SK-N-MC (cell line): ENCODE measurements around the gene NRXN3.

Source experiments
- EZH2 ChIP-seq: fragments of 200-600 bp; sonication (generic); IDR thresholded peaks from one replicate; pipeline ENCODE4 v1.6.1; 2017; ENCODE audit warnings: antibody characterized with exemption
- POLR2AphosphoS5 ChIP-seq: IDR thresholded peaks from 2 replicates; pipeline ENCODE4 v1.6.1; 2012; ENCODE audit warnings: mild to moderate bottlenecking, low read depth, low read length, borderline replicate concordance

DNA sequence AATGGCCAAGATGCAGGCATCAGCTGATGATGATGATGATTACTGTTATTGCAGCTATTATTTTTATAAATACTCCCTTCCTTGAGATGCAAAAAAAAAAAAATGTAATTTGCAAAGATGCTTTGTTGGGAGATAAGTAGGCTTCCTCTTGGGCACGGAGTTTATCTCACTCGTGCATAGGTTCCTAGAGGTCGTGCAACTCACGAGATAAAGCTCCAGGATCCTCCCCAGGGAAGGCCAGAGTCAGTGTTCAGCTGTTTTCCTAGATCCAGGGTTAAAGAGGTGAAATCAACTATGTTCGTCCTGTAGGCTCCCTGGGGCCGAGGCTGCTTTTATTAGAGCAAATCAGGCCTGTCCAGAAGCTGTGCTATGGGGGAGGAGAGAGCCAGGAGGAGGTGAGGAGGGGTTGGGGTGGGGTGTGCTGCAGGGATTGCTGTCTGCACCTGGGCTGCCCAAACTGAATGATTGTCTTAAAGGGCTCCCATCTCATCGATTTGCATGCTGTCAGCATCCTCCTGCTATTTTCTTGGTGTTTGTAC lies 270.3 kb downstream of the NRXN3 start:
- TF ChIP-seq EZH2: no peak
- no peak for TF ChIP-seq POLR2AphosphoS5
